ENCODE measurements around the gene STX12. TPM values are rescaled to one million over a fixed set of nuclear protein-coding genes. Genes with fewer than 3 reads are reported as not detected.

Gene STX12
- polyA plus RNA-seq, 1 of the 3 experiments (the other 2 are of a cell fraction), result 12.9 TPM

- DNase-seq, result no peak
Observed at GRCh38 chr1:27864264-27864895, 91.4 kb downstream of the STX12 start.

More at GRCh38 chr1:27864264-27864895, 91.4 kb downstream of the STX12 start:
- Histone ChIP-seq H3K27ac (ENCODE audit: low read depth in 2 of 2, low read length in 1 of 2) (peak overlapping the region in 1 of 2 experiments; percentile 86; a peak in 1 of 4 replicates), H3K36me3 (replicated peaks in 1 of 2; ENCODE audit: control insufficient read depth in 1 of 2, insufficient read depth in 2 of 2, low read length in 1 of 2) (no peaks in the 10 kb centered on the region), H3K9me3 (no peaks in the 10 kb centered on the region), H3K27me3 (ENCODE audit: insufficient read depth) (no peaks in the 10 kb centered on the region), H4K20me1 (ENCODE audit: insufficient read depth) (no peaks in the 10 kb centered on the region), H3K9ac (no peak overlapping the region), H3K4me1 (ENCODE audit: control insufficient read depth in 1 of 2, insufficient read depth in 2 of 2, low read depth in 1 of 2, low read length in 1 of 2) (peaks cover 0 to 12% of the 10 kb centered on the region in 2 experiments; a peak in 2 of 4 replicates), H3K9me2 (no peaks in the 10 kb centered on the region), H3K79me2 (ENCODE audit: insufficient read depth) (no peaks in the 10 kb centered on the region), H3K4me2 (no peak overlapping the region), H3K4me3 (ENCODE audit: low read depth in 2 of 2, low read length in 1 of 2) (no peak overlapping the region), H3F3A (replicated peaks; ENCODE audit: insufficient read depth) (peaks cover 3% of the 10 kb centered on the region), H2AFZ (ENCODE audit: low read depth) (peak overlapping the region; percentile 9; the same call in 1 of the 2 replicates)
- TF ChIP-seq, protein P1, sequence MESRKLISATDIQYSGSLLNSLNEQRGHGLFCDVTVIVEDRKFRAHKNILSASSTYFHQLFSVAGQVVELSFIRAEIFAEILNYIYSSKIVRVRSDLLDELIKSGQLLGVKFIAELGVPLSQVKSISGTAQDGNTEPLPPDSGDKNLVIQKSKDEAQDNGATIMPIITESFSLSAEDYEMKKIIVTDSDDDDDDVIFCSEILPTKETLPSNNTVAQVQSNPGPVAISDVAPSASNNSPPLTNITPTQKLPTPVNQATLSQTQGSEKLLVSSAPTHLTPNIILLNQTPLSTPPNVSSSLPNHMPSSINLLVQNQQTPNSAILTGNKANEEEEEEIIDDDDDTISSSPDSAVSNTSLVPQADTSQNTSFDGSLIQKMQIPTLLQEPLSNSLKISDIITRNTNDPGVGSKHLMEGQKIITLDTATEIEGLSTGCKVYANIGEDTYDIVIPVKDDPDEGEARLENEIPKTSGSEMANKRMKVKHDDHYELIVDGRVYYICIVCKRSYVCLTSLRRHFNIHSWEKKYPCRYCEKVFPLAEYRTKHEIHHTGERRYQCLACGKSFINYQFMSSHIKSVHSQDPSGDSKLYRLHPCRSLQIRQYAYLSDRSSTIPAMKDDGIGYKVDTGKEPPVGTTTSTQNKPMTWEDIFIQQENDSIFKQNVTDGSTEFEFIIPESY (IDR thresholded peaks at IDR 0.05; ENCODE audit: borderline replicate concordance, low read depth), result no peak
- TF ChIP-seq SIN3A (IDR thresholded peaks at IDR 0.05; ENCODE audit: borderline replicate concordance, low read depth, low read length), result no peak
- TF ChIP-seq RXRA (IDR thresholded peaks at IDR 0.05; ENCODE audit: borderline replicate concordance, low read depth), result no peak
- no peak for TF ChIP-seq NFIC (IDR thresholded peaks at IDR 0.05; ENCODE audit: borderline replicate concordance)
- no peak for TF ChIP-seq FOXJ3 (CRISPR knock-in tag; IDR thresholded peaks at IDR 0.05)
- no peak for TF ChIP-seq SMC3 (IDR thresholded peaks at IDR 0.05; ENCODE audit: low read depth, low read length)
- no peak for TF ChIP-seq USF1 (IDR thresholded peaks at IDR 0.05; ENCODE audit: borderline replicate concordance, low read depth)
- TF ChIP-seq GABPA (IDR thresholded peaks at IDR 0.05; ENCODE audit: low read depth), result no peak
- no peak for TF ChIP-seq MAX (IDR thresholded peaks at IDR 0.05; ENCODE audit: low read depth)
- no peak for TF ChIP-seq RAD21 (IDR thresholded peaks at IDR 0.05; ENCODE audit: low read length)
- no peak for TF ChIP-seq RCOR1 (IDR thresholded peaks at IDR 0.05; ENCODE audit: low read length)
- TF ChIP-seq POLR2AphosphoS5 (IDR thresholded peaks at IDR 0.05; ENCODE audit: low read depth, low read length), result no peak
- no peak for TF ChIP-seq MEF2A (IDR thresholded peaks at IDR 0.05; ENCODE audit: borderline replicate concordance, low read depth)
- TF ChIP-seq, protein P2, sequence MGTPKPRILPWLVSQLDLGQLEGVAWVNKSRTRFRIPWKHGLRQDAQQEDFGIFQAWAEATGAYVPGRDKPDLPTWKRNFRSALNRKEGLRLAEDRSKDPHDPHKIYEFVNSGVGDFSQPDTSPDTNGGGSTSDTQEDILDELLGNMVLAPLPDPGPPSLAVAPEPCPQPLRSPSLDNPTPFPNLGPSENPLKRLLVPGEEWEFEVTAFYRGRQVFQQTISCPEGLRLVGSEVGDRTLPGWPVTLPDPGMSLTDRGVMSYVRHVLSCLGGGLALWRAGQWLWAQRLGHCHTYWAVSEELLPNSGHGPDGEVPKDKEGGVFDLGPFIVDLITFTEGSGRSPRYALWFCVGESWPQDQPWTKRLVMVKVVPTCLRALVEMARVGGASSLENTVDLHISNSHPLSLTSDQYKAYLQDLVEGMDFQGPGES (IDR thresholded peaks at IDR 0.05; ENCODE audit: low read depth, low read length), result no peak
- ChIA-PET POLR2A (no interaction called here), CTCF (interaction anchor here (0.7 to 1.5 kb wide), 2 partner anchors 68 to 139 kb away, joined by 3 read pairs; partner anchors contain the start of gene FAM76A)
- WGBS (ENCODE audit: low lambda C conversion rate), result 89% methylated on average over 5 of the region's 8 CpGs

Data from SK-N-SH (cell line).